Measurements from ENCODE around the gene LGALS7B.
"Not testable (repeated sequence)": the region's sequence is repeated elsewhere in the genome, so short reads cannot be mapped to it uniquely, and the experiment has no call there.

Gene LGALS7B

DNA sequence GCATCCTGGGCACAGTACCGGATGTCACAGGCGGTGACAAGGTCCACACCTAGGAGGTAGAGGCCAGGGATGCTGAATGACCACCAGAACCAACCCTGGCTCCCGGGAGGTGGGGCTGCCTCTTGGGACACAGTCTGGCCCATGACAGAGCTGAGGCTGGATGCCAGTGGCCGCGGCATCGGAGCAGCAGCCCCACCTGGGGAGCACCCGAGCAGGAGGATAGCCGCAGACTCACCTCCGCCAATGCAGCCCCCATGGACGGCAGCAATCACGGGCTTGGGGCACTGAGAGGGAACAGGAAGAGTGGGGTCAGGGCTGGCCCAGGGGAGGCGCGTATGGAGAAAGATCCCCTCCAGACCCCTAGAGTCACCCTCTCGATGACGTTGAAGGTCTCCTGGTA, 28.1 kb downstream of the LGALS7B start:
- Histone ChIP-seq H3K79me2 (ENCODE audit: insufficient read depth, low read length) (no peaks in the 10 kb centered on the region), H3K9ac (ENCODE audit: low read length) (no peak overlapping the region), H2AFZ (ENCODE audit: low read depth, low read length, severe bottlenecking) (no peak overlapping the region), H4K20me1 (ENCODE audit: low read depth, low read length) (no peaks in the 10 kb centered on the region), H3K27me3 (ENCODE audit: low read length) (no peaks in the 10 kb centered on the region), H3F3A (ENCODE audit: insufficient read depth) (no peaks in the 10 kb centered on the region), H3K4me2 (ENCODE audit: low read depth, low read length, poor library complexity, severe bottlenecking) (no peak overlapping the region), H3K4me3 (ENCODE audit: insufficient read depth, low read length, poor library complexity, severe bottlenecking) (no peak overlapping the region), H3K36me3 (ENCODE audit: low read length) (no peaks in the 10 kb centered on the region), H3K9me3 (ENCODE audit: insufficient read depth, low read length) (no peaks in the 10 kb centered on the region), H3K9me2 (replicated peaks; ENCODE audit: insufficient read depth, low read length) (no peaks in the 10 kb centered on the region), H3K27ac (ENCODE audit: low read depth, low read length) (no peak overlapping the region)
- TF ChIP-seq EZH2phosphoT487 (conservative IDR thresholded peaks at IDR 0.05; ENCODE audit: low read length): no peak
- TF ChIP-seq, protein P1, sequence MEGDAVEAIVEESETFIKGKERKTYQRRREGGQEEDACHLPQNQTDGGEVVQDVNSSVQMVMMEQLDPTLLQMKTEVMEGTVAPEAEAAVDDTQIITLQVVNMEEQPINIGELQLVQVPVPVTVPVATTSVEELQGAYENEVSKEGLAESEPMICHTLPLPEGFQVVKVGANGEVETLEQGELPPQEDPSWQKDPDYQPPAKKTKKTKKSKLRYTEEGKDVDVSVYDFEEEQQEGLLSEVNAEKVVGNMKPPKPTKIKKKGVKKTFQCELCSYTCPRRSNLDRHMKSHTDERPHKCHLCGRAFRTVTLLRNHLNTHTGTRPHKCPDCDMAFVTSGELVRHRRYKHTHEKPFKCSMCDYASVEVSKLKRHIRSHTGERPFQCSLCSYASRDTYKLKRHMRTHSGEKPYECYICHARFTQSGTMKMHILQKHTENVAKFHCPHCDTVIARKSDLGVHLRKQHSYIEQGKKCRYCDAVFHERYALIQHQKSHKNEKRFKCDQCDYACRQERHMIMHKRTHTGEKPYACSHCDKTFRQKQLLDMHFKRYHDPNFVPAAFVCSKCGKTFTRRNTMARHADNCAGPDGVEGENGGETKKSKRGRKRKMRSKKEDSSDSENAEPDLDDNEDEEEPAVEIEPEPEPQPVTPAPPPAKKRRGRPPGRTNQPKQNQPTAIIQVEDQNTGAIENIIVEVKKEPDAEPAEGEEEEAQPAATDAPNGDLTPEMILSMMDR (IDR thresholded peaks at IDR 0.05; ENCODE audit: insufficient read depth, low read length, poor library complexity, severe bottlenecking): no peak

DNA sequence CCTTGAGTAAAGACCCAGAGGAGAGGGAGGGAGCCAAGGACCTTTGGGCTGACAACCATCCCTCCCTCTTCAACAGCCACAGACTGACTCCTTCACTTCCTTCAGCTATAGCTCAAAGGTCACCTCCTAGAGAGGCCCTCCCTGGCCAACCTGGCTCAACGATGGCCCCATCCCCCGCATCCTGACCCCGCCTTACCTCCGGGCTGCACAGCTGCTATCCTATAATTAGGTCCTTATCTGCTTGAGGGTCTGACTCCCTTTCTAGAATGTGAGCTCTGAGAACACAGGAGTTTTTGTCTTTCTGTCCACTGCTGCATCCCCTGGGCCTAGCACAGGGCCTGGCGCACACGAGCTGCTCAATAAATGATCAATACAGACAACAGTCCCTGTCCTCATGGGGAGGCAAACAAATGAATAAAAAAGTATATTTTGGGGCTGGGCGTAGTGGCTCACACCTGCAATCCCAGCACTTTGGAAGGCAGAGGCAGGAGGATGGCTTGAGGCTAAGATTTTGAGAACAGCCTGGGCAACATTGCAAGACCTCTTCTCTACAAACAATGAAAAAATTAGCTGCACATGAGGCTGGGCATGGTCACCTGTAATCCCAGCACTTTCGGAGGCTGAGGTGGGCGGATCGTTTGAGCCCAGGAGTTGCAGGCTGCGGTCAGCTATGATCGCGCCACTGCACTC, 30.4 kb downstream of the LGALS7B start:
- H3K4me2 ChIP-seq (ENCODE audit: low read depth, low read length, poor library complexity, severe bottlenecking): no peak overlapping the region

GRCh38 chr19:38821230-38821825, 32.3 kb downstream of the LGALS7B start:
- not testable (repeated sequence) for H3K4me2 ChIP-seq (ENCODE audit: low read depth, low read length, poor library complexity, severe bottlenecking); H3K79me2 ChIP-seq (ENCODE audit: insufficient read depth, low read length); H2AFZ ChIP-seq (ENCODE audit: low read depth, low read length, severe bottlenecking); H4K20me1 ChIP-seq (ENCODE audit: low read depth, low read length); H3K36me3 ChIP-seq (ENCODE audit: low read length); H3K9me2 ChIP-seq (replicated peaks; ENCODE audit: insufficient read depth, low read length); H3K9me3 ChIP-seq (ENCODE audit: insufficient read depth, low read length); H3K4me3 ChIP-seq (ENCODE audit: insufficient read depth, low read length, poor library complexity, severe bottlenecking); H3F3A ChIP-seq (ENCODE audit: insufficient read depth); H3K27ac ChIP-seq (ENCODE audit: low read depth, low read length); H3K27me3 ChIP-seq (ENCODE audit: low read length); H3K9ac ChIP-seq (ENCODE audit: low read length)

More for the DNA sequence above, 30.4 kb downstream of the LGALS7B start:
- Histone ChIP-seq H3K36me3 (ENCODE audit: low read length) (peaks cover 7% of the 10 kb centered on the region; the same call in 1 of the 2 replicates), H3K9ac (ENCODE audit: low read length) (no peak overlapping the region), H3K4me3 (ENCODE audit: insufficient read depth, low read length, poor library complexity, severe bottlenecking) (no peak overlapping the region), H3K79me2 (ENCODE audit: insufficient read depth, low read length) (no peaks in the 10 kb centered on the region), H3K27ac (ENCODE audit: low read depth, low read length) (no peak overlapping the region), H4K20me1 (ENCODE audit: low read depth, low read length) (no peaks in the 10 kb centered on the region), H3K9me2 (replicated peaks; ENCODE audit: insufficient read depth, low read length) (no peaks in the 10 kb centered on the region), H3K27me3 (ENCODE audit: low read length) (no peaks in the 10 kb centered on the region), H3K9me3 (ENCODE audit: insufficient read depth, low read length) (no peaks in the 10 kb centered on the region), H3F3A (ENCODE audit: insufficient read depth) (no peaks in the 10 kb centered on the region), H2AFZ (ENCODE audit: low read depth, low read length, severe bottlenecking) (no peak overlapping the region)
- TF ChIP-seq, protein P1 (IDR thresholded peaks at IDR 0.05; ENCODE audit: insufficient read depth, low read length, poor library complexity, severe bottlenecking): no peak
- TF ChIP-seq EZH2phosphoT487 (conservative IDR thresholded peaks at IDR 0.05; ENCODE audit: low read length): no peak

DNA sequence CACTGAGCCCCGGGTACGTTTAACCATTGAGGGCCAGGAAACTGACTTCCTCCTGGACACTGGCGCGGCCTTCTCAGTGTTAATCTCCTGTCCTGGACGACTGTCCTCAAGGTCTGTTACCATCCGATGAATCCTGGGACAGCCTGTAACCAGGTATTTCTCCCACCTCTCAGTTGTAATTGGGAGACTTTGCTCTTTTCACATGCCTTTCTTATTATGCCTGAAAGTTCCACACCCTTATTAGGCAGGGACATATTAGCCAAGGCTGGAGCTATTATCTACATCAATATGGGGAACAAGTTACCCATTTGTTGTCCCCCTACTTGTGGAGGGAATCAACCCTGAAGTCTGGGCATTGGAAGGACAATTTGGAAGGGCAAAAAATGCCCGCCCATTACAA, 36.9 kb downstream of the LGALS7B start:
- not testable (repeated sequence) for H3K36me3 ChIP-seq (ENCODE audit: low read length); H4K20me1 ChIP-seq (ENCODE audit: low read depth, low read length); H3F3A ChIP-seq (ENCODE audit: insufficient read depth); H3K4me2 ChIP-seq (ENCODE audit: low read depth, low read length, poor library complexity, severe bottlenecking); H3K79me2 ChIP-seq (ENCODE audit: insufficient read depth, low read length); H3K27me3 ChIP-seq (ENCODE audit: low read length); H3K9ac ChIP-seq (ENCODE audit: low read length); H3K27ac ChIP-seq (ENCODE audit: low read depth, low read length); H3K9me2 ChIP-seq (replicated peaks; ENCODE audit: insufficient read depth, low read length); H3K4me3 ChIP-seq (ENCODE audit: insufficient read depth, low read length, poor library complexity, severe bottlenecking); H2AFZ ChIP-seq (ENCODE audit: low read depth, low read length, severe bottlenecking); H3K9me3 ChIP-seq (ENCODE audit: insufficient read depth, low read length)
